ENCODE measurements around the gene HOXD8.

HOXD8 gene

DNA sequence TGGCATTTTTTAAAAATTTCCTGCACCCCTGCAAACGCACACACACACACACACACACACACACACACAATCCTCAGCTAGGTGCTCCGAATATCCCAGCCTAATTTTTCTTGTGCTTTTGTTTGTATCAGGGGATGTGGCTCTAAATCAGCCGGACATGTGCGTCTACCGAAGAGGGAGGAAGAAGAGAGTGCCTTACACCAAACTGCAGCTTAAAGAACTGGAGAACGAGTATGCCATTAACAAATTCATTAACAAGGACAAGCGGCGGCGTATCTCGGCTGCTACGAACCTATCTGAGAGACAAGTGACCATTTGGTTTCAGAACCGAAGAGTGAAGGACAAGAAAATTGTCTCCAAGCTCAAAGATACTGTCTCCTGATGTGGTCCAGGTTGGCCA lies 35.2 kb upstream of the HOXD8 start:
- TF ChIP-seq, protein P1, sequence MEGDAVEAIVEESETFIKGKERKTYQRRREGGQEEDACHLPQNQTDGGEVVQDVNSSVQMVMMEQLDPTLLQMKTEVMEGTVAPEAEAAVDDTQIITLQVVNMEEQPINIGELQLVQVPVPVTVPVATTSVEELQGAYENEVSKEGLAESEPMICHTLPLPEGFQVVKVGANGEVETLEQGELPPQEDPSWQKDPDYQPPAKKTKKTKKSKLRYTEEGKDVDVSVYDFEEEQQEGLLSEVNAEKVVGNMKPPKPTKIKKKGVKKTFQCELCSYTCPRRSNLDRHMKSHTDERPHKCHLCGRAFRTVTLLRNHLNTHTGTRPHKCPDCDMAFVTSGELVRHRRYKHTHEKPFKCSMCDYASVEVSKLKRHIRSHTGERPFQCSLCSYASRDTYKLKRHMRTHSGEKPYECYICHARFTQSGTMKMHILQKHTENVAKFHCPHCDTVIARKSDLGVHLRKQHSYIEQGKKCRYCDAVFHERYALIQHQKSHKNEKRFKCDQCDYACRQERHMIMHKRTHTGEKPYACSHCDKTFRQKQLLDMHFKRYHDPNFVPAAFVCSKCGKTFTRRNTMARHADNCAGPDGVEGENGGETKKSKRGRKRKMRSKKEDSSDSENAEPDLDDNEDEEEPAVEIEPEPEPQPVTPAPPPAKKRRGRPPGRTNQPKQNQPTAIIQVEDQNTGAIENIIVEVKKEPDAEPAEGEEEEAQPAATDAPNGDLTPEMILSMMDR (IDR thresholded peaks at IDR 0.05; ENCODE audit: insufficient read depth, low read length, missing control alignments): no peak
- CTCF ChIA-PET: interaction anchor here (0.8 to 6.3 kb wide), 7 partner anchors 9 to 844 kb away, joined by 3 to 93 read pairs (median 5); partner anchors contain the start of genes EVX2 and HOXD11
- H3K4me3 ChIP-seq (ENCODE audit: low read depth, low read length): no peak overlapping the region
- DNase-seq (ENCODE audit: low read depth, low spot score): no peak
- POLR2A ChIA-PET: no interaction called here

GRCh38 chr2:176095421-176095820 lies 34.1 kb upstream of the HOXD8 start:
- ChIA-PET POLR2A (no interaction called here), CTCF (interaction anchor here (1.3 to 6.3 kb wide), 12 partner anchors 7 to 892 kb away, joined by 3 to 93 read pairs (median 15); partner anchors contain the start of genes EVX2 and HOXD11)
- TF ChIP-seq, protein P1 (IDR thresholded peaks at IDR 0.05; ENCODE audit: insufficient read depth, low read length, missing control alignments): no peak
- no peak for DNase-seq (ENCODE audit: low read depth, low spot score)
- no peak overlapping the region for H3K4me3 ChIP-seq (ENCODE audit: low read depth, low read length)

DNA sequence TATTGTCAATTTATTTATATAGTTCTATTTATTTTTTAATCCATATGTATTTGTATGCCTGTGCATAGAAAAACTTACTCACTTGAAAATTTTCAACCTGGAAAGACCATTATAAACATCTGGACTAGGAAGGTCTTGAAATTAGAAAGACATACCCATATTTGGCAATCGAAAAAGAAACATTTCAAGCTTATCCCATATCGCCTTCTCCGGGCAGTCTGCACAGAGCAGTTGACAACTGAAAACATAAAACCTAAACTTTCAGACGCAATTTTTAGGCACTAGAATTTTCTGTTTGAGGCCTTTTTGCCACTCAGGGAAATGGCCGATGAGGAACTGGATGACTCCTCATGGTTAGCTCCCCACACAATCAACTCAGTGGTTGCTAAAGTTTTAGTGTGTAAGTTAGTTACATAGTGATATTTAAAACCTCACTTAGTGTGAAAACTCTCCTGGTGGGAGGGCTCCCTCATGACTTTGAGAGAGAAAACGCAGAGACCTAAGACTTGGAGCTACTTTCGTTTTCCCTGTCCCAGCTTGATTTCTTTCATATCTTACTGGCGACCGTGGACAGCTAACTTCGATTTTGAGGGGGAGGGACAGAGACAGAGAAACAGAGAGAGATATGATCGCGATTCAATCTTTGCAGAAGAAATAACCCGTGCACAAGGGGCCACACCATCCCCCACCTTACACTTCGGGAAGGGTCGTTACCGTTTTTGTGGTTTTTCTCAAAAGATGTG lies 33.1 kb upstream of the HOXD8 start:
- DNase-seq (ENCODE audit: low read depth, low spot score): no peak

DNA sequence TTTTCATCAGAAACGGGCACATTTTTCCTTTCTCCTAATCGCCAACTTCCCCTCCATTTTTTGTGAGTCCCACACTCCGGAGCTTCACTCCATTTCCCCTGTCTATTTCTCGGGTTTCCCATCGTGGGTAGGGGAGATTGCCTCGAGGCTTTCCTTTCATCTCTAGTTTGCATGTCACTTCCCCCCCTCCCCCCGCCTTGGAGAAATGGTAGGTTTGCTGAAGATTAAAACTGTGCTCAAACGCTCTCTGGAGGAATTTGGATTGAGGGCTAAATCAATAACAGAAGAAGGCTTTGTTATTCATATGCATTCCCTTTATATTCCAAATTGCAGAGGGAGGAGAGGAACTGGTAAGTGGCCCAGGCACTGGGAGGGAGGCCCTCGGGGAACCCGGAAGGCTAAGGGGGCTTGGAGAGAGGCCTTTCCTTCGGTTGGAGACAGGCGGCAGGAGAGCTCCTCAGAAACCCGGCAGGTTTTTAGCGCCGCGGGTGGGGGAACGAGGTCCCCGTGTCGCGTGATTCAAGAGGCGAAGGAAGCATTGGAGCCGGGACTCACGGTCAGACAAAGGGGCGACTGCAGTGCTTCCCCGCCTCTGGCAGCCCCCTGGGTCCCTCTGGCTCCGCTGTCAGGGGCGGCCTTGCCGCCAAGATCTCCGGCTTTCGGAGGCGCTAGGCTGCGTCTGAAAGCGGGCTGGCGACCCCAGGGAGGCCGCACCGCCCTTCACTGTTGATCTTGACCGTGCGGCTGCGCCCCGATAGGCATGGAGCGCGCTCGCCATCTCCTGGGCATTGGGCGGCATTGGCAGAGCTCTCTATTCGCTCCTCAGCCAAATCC lies 32.3 kb upstream of the HOXD8 start:
- peak overlapping the region; percentile 45 for H3K4me3 ChIP-seq (ENCODE audit: low read depth, low read length)
- no peak for DNase-seq (ENCODE audit: low read depth, low spot score)
- TF ChIP-seq, protein P1 (IDR thresholded peaks at IDR 0.05; ENCODE audit: insufficient read depth, low read length, missing control alignments): peak; percentile 91
- ChIA-PET POLR2A (no interaction called here), CTCF (interaction anchor here (0.5 to 6.3 kb wide), 32 partner anchors 9 to 1402 kb away, joined by 3 to 93 read pairs (median 4); partner anchors contain the start of genes EVX2 and HOXD9)

More for the DNA sequence above, 33.1 kb upstream of the HOXD8 start:
- TF ChIP-seq, protein P1 (IDR thresholded peaks at IDR 0.05; ENCODE audit: insufficient read depth, low read length, missing control alignments): no peak
- no peak overlapping the region for H3K4me3 ChIP-seq (ENCODE audit: low read depth, low read length)
- CTCF ChIA-PET: interaction anchor here (0.8 to 6.3 kb wide), 25 partner anchors 8 to 1401 kb away, joined by 3 to 93 read pairs (median 6); partner anchors contain the start of genes EVX2 and HOXD9
- POLR2A ChIA-PET: no interaction called here

GRCh38 chr2:176097820-176098365 lies 31.6 kb upstream of the HOXD8 start:
- POLR2A ChIA-PET: no interaction called here

More at GRCh38 chr2:176097820-176098365, 31.6 kb upstream of the HOXD8 start:
- CTCF ChIA-PET: interaction anchor here (0.5 to 6.3 kb wide), 27 partner anchors 9 to 1403 kb away, joined by 3 to 93 read pairs (median 6); partner anchors contain the start of genes EVX2 and HOXD9
- TF ChIP-seq, protein P1 (IDR thresholded peaks at IDR 0.05; ENCODE audit: insufficient read depth, low read length, missing control alignments): no peak
- no peak overlapping the region for H3K4me3 ChIP-seq (ENCODE audit: low read depth, low read length)
- DNase-seq (ENCODE audit: low read depth, low spot score): no peak

Measured in AG04449 (cell line).